Measurements from ENCODE around the gene LDLRAD4. TPM values are rescaled to one million over a fixed set of nuclear protein-coding genes. Genes with fewer than 3 reads are reported as not detected.

LDLRAD4 gene
- total RNA-seq, 1 experiment from 2014 or later, result 1.7 TPM

DNA sequence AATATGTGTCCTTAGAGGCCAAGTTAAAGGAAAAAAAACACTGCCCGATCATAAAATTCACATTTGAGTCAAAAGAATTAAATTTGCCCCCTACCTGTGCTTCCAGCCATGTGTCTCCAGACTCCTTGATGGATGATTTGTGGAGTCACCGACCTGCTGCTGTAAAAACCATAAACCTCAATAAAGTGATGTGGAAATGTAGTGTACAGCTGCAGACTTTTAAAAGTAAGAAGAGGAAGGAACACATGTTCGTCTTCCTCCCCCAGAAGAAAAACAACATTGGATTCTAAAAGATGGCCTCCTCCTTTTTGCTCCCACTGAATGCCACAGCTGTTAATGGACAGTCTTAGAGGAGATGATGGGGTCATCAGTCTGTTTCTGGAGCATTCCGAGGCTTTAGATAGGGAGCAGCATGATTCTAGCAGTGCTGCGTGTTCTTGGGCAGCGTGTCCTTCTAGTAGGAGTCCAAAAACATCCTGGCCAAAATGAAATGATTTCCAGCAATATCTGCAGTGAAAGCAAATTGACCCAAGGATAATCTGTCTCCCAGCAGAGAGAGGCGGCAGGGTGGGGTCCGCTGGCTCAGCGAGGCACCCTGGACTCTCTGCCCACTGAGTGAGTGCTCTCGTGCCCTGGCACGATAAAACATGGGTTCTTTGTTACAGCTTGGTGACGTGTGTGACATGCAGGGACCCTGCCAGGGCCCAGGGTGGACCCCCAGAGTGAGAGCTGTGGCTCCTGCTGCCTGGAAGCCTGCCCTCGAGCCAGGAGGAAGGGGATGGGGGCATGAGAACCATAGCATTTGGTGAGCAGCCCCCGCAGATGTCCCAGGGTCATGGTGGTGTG lies 311.7 kb downstream of the LDLRAD4 start:
- DNase-seq (ENCODE audit: low spot score), result no peak

DNA sequence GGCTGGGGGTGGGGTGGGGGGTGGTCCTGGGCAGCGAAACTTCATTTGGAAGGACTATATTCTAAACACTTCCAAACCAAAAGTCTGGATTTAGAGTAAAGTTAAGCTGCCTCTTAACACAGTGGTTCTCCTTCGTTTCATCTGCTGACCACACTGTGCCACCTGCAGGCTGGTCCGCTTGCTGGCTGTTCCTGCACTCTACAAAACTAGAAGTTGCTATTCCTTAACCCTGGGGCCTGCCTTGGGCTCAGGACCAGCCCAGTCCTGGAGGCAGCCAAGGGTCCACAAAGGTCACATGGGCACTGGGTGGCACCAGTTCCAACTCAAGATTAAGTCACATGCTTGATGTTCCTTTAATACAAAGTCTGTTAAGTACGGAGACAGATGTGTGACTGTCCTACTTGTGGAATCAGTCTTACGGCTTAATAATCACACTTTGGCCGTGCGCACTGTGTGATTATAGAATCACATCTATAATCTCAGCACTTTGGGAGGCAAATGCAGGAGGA lies 312.4 kb downstream of the LDLRAD4 start:
- peak; percentile 46 for DNase-seq (ENCODE audit: low spot score)

GRCh38 chr18:13531681-13532325 lies 313.2 kb downstream of the LDLRAD4 start:
- no peak for DNase-seq (ENCODE audit: low spot score)

GRCh38 chr18:13532406-13533075 lies 314.0 kb downstream of the LDLRAD4 start:
- no peak for DNase-seq (ENCODE audit: low spot score)

- DNase-seq (ENCODE audit: low spot score), result no peak
These were observed 316.1 kb downstream of the LDLRAD4 start for GRCh38 chr18:13534631-13535030.

DNA sequence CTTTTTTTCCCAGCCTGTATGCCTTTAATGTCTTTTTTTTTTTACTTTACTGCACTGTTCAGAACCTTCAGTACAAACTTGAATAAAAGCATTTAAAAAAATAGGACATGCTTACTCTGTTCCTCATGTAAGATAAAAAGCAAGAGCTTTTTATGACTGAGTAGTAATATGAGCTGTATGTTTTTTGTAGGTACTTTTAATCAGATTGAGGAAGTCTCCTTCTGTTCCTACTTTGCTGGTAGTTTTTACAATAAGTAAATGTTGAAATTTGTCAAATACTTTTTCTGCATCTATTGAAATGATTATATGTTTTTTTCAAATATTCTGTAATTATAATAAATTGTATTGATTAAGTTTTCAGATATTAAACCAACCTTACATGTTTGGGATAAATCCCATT lies 318.0 kb downstream of the LDLRAD4 start:
- no peak for DNase-seq (ENCODE audit: low spot score)

DNA sequence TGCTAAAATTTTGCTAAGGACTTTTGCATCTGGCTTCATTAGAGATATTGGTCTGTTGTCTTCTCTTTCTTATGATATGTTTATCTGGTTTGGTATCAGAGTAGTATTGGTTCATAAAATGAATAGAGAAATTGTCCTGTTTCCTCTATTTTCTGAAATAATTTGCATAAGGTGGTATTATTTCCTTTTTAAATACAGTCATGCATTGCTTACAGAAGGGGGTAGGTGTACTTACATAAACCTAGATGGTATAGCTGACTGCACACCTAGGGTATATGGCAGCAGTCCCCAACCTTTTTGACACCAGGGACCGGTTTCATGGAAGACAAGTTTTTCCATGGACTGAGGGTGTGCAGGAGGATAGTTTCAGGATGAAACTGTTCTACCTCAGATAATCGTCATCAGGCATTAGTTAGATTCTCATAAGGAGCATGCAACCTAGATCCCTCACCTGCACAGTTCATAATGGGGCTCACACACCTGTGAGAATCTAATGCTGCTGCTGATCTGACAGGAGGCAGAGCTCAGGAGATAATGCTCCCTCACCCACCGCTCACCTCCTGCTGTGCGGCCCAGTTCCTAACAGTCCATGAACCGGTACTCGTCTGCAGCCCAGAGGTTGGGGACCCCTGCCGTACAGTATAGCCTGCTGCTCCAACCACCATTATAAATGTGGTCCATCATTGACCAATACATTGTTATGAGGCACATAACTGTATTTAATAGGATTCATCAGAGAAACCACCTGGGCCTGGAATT lies 318.6 kb downstream of the LDLRAD4 start:
- no peak for DNase-seq (ENCODE audit: low spot score)

DNA sequence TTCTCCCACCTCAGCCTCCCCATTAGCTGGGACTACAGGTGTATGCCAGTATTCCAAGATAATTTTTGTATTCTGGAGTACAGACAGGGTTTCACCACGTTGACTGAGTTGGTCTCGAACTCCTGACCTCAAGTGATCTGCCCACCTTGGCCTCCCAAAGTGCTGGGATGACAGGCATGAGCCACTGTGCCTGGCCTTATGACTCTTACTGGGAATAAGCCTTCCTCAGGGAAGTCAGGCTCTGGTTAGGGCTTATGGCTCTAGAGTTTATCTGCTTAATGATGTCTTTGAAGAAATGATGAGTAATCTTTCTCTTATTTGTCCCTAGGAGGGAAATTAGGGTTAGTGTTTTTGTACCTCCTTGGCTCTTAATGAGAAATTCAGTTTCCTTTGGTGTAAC lies 320.1 kb downstream of the LDLRAD4 start:
- no peak for DNase-seq (ENCODE audit: low spot score)

- DNase-seq (ENCODE audit: low spot score), result no peak
These were observed 320.5 kb downstream of the LDLRAD4 start for GRCh38 chr18:13539050-13539449.

DNA sequence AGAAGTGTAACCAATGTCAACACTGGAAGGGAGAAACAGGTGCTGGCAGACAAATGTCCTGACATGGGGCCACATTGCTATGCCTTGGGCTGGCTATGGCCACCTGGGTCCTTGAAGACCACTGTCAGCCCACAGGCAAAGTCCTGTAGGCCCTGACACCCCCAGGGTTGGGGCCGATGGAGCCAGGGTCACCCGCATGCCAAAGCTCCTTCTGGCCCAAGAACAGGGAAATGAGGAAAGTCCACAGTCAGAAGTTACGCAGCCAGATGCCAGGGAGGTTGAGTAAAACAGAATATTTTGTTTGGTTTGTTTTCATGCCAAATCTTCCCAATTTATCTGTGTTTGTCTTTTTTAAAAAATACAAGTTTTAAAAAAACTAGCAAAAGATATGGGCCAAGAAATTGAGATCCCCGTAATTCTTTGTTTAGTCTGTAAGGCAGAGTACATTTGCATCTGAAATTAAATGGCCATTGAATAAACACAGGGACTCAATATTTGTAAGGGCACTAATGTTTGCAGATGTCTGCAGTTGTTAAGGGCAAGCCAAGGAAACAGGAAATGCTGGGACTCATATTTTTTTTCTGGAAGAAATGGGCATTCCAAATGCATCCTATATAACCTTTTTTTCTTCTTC lies 321.4 kb downstream of the LDLRAD4 start:
- DNase-seq (ENCODE audit: low spot score), result no peak

DNA sequence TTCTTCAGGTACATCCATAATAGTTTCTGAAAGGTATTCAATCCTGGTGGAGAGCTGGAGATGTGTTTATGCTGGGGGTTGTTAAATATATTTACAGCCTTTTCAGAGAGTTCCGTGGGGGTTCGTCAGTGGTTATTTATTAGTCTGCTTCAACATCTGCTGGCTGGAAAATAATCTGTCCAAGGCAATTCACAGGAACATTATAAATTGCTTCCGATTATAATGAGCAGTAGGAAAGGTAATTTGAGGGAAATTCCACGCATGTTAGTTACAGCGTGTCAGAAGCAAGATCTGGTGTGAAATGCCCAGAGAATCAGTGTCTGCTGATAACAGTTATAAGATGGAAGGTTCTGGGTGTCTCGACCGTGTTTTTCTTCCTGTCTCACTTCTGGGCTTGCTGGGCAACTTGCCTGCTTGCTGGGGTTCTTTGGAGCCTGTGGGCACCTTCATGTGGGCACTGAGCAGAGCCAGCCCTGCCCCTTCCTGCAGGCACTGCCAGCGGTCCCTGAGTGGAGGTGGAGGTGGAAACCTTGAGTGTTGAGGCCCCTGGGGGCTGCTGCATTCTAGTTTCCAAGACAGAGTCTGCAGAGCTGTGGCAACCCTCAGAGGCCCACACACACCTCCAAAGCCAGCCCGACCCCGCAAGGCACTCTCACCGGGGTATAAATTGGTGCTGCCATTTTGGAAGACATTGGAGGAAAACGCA lies 322.1 kb downstream of the LDLRAD4 start:
- no peak for DNase-seq (ENCODE audit: low spot score)

DNA sequence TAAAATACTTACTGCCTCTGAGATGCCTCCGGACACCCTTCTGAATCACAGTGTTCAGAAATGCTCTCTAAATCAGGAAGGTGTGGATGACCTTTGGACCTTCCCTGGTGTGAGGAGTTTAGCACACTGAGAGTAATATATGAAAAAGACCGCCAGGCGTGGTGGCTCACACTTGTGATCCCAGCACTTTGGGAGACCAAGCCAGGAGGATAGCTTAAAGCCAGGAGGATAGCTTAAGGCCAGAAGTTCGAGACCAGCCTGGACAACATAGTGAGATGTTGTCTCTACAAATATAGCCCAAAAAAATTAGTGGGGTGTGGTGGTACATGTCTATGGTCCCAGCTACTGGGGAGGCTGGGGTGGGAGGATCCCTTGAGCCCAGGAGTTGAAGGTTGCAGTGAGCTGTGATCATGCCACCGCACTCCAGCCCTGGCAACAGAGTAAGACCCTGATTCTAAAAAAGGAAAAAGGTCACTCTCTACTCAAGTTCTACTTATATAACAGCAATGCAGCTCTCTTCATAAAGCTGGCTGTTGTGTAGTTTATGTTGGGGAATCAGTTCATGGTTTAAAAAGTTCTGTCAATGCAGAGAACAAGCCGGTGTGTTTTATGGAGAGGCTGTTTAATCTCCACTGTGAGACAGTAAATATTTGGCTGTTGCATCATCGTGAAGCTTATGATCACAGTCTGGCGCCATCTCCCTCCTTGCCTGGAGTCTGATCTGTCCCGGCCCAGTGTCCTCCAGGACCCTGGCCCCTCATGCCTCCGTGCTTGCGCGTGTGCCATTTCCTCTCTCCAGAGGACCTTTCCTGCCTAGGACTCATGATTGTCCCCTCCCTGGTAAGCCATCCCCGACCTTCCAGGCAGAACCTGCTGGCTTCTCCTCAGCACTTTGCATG lies 323.3 kb downstream of the LDLRAD4 start:
- DNase-seq (ENCODE audit: low spot score), result peak; percentile 36

DNA sequence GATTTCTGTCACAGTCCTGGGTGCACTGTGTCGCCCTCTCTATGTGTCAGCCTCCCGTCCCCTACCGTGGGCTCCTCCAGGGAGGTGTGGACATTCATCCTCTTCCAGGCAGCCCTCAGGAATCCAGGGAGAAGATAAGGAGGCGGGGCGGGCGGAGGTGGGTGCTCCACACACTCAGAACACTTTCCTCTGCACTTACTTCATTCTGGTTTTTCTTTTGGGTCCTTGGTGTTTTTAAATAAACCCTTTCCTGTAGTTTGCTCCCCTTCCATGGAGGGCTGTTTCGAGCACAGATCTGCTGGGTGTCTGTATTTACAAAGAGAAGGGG lies 323.9 kb downstream of the LDLRAD4 start:
- DNase-seq (ENCODE audit: low spot score), result no peak

DNA sequence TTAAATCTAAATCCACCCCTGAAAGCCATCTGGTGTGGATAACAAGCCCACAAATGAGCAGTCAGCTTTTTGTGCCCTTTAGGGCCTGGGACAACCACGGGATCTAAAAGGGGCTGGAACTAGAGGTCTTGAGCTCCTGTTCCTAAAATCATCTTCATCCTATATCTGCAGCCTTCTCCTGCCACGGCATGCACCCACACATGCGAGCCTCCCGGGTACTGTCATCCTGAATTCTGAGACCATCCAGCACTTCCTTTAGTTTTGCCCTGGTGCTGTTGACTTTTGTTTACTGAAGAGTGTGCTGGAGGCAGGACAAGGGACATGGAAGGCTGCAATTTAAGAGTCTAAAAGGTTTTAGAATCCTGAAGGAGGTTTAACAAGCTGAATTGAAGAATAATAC lies 324.6 kb downstream of the LDLRAD4 start:
- DNase-seq (ENCODE audit: low spot score), result no peak

DNA sequence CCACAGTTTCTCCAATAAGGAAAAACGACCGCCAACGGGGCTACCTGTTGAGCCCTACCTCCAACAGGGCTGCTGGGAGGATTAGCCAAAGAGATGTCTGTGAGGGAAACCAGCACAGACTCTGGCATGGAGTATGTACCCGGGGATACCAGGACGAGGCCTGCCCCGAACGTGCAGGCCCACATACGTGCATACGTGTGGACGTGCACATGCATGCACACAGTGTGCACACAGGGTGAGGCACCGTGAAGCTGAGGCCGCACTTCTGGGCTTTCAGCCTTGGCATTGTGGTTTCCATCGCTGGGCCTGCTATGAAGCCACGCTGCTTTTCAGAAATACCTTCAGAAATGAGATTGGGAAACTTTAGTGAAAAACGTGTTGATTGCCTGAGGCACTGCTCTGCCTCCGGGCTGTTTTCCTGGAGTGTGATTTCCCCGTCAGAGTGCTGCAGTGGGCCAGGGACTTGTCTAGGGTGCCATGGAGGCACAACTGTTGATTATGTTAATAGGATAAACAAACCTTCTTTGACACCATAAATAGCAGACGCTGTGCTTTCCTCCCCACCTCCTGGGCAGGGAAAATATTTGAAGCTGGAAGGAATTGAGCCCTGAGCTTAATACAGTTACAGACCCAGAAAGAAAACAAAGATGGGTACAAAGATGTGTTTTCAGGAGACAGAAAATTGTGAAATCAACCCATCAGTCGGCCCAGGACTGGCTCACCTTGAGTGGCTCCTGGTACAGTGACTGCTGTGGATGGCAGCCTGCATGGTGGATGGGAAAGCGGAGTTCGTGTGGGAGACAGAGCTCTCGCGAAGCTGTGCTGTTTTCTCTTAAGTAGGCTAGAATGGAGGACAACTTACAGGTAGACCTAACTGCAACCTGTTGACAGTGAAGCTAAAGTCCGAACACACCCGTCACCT lies 325.5 kb downstream of the LDLRAD4 start:
- DNase-seq (ENCODE audit: low spot score), result no peak

GRCh38 chr18:13544953-13545352 lies 326.4 kb downstream of the LDLRAD4 start:
- no peak for DNase-seq (ENCODE audit: low spot score)

GRCh38 chr18:13545514-13545913 lies 327.0 kb downstream of the LDLRAD4 start:
- no peak for DNase-seq (ENCODE audit: low spot score)

DNA sequence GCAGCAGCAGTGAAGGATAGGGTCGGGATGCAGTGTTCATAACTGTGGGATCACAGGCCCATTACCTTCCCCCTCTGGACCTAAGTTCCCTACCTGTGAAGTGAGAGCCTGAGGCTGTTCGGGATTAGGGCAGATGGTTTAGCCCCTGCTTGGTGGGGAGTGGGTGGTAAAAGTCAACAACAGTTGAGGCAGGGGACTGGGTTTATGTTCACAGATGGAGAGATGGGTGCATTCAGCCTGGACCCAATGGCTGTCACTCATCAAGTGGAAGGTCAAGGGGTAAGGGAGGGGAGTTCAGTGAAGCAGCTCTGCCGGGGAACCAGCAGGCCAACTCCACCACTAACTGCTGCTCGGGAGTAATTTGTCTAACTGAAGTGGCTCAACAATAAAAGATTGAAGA lies 327.4 kb downstream of the LDLRAD4 start:
- DNase-seq (ENCODE audit: low spot score), result no peak

- no peak for DNase-seq (ENCODE audit: low spot score)
These were observed 328.1 kb downstream of the LDLRAD4 start for GRCh38 chr18:13546638-13547037.
